Measurements from ENCODE around the gene MCU. TPM values are rescaled to one million over a fixed set of nuclear protein-coding genes. Genes with fewer than 3 reads are reported as not detected.

The MCU gene
- total RNA-seq, 1 experiment from 2014 or later: 37.2 TPM

GRCh38 chr10:72783410-72783833 lies 91.5 kb downstream of the MCU start:
- Mint-ChIP-seq H3K9me3 (peaks cover 10% of the 10 kb centered on the region), H3K27me3 (ENCODE audit: low read depth) (no peaks in the 10 kb centered on the region), H3K4me3 (no peak overlapping the region), H3K36me3 (no peaks in the 10 kb centered on the region; the same call in 1 of the 2 replicates), H3K4me1 (peaks cover 46% of the 10 kb centered on the region), H3K27ac (peak overlapping the region; percentile 91)
- DNase-seq (ENCODE audit: low spot score) (no peak), ATAC-seq (no peak)
- CTCF ChIA-PET: no interaction called here
- POLR2A ChIA-PET: interaction anchor here (0.5 kb wide), 1 partner anchor 327 kb away, joined by 3 read pairs; no protein-coding TSS in a partner anchor
- TF ChIP-seq KAT7 (CRISPR knock-in tag; IDR thresholded peaks at IDR 0.05; ENCODE audit: borderline replicate concordance): no peak
- TF ChIP-seq ZNF671 (CRISPR knock-in tag; IDR thresholded peaks at IDR 0.05): no peak
- TF ChIP-seq FOXP1 (CRISPR knock-in tag; IDR thresholded peaks at IDR 0.05; ENCODE audit: borderline replicate concordance): no peak
- TF ChIP-seq IRF2 (CRISPR knock-in tag; IDR thresholded peaks at IDR 0.05; ENCODE audit: borderline replicate concordance, low read depth): no peak
- no peak for TF ChIP-seq PREB (CRISPR knock-in tag; IDR thresholded peaks at IDR 0.05; ENCODE audit: borderline replicate concordance)
- TF ChIP-seq ZNF423 (CRISPR knock-in tag; IDR thresholded peaks at IDR 0.05): no peak
- TF ChIP-seq ATF2 (CRISPR knock-in tag; IDR thresholded peaks at IDR 0.05; ENCODE audit: borderline replicate concordance, low read depth): no peak
- TF ChIP-seq JUN (CRISPR knock-in tag; IDR thresholded peaks at IDR 0.05): no peak
- TF ChIP-seq USF1 (CRISPR knock-in tag; IDR thresholded peaks at IDR 0.05): no peak
- TF ChIP-seq FOXK1 (CRISPR knock-in tag; IDR thresholded peaks at IDR 0.05): no peak
- TF ChIP-seq GABPB1 (CRISPR knock-in tag; IDR thresholded peaks at IDR 0.05): no peak
- no peak for TF ChIP-seq NR3C1 (CRISPR knock-in tag; conservative IDR thresholded peaks at IDR 0.05; ENCODE audit: low read depth)
- TF ChIP-seq FOXP4 (CRISPR knock-in tag; IDR thresholded peaks at IDR 0.05): no peak
- no peak for TF ChIP-seq ZNF121 (CRISPR knock-in tag; IDR thresholded peaks at IDR 0.05)
- TF ChIP-seq AFF4 (CRISPR knock-in tag; IDR thresholded peaks at IDR 0.05; ENCODE audit: borderline replicate concordance): no peak
- TF ChIP-seq ZNF232 (CRISPR knock-in tag; IDR thresholded peaks at IDR 0.05): no peak
- TF ChIP-seq HMGA2 (CRISPR knock-in tag; IDR thresholded peaks at IDR 0.05): no peak
- no peak for TF ChIP-seq PRRX2 (CRISPR knock-in tag; IDR thresholded peaks at IDR 0.05)
